GM12892 (cell line): ENCODE measurements around the gene POMT1.

Experiments
- POLR2A ChIP-seq: IDR thresholded peaks from 2 replicates; pipeline ENCODE4 v1.6.1; 2011; ENCODE audit warnings: low read depth, low read length, control low read depth
- POLR2AphosphoS5 ChIP-seq: IDR thresholded peaks from 2 replicates; pipeline ENCODE4 v1.6.1; 2011; ENCODE audit warnings: low read depth, low read length, control low read depth
- TAF1 ChIP-seq: IDR thresholded peaks from 2 replicates; pipeline ENCODE4 v1.6.1; 2011; ENCODE audit warnings: low read depth, mild to moderate bottlenecking, control low read depth, low read length, borderline replicate concordance

GRCh38 chr9:131516100-131516499 lies 13.4 kb downstream of the POMT1 start:
- TF ChIP-seq POLR2AphosphoS5 (no peak), POLR2A (no peak), TAF1 (no peak)
